CD4-positive, alpha-beta memory T cell (primary cell): ENCODE results near the gene PLET1. TPM values are rescaled to one million over a fixed set of nuclear protein-coding genes. Genes with fewer than 3 reads are reported as not detected.

Source experiments
- CTCF ChIA-PET: fragments of 350-600 bp; sonication (Branson Sonifier 250); formaldehyde crosslinking; loops from one replicate; lab custom pipeline; 2021; ENCODE audit warnings: inconsistent platforms; ENCODE audit not compliant: partially characterized antibody; lab: Charles Lee
- POLR2A ChIA-PET: fragments of 350-600 bp; sonication (Branson Sonifier 250); formaldehyde crosslinking; loops from one replicate; lab custom pipeline; 2021; ENCODE audit not compliant: partially characterized antibody; lab: Charles Lee
- DNase-seq, 5 donors: peaks; one replicate each; pipeline versions ENCODE4 v3.0.0 to v3.0.0-alpha.2; 2020 to 2022; ENCODE audit warnings: mixed read lengths in 1 of 5
- H3K27ac ChIP-seq: one replicate; pipeline ENCODE4 v1.7.0; 2013; ENCODE audit warnings: low read depth, low read length
- H3K27me3 ChIP-seq: 2 replicates; pipeline ENCODE4 v1.7.0; 2013; ENCODE audit warnings: mild to moderate bottlenecking, low read length, moderate library complexity; ENCODE audit not compliant: insufficient read depth
- H3K36me3 ChIP-seq: 2 replicates; pipeline ENCODE4 v1.7.0; 2013; ENCODE audit warnings: mild to moderate bottlenecking, low read length, moderate library complexity; ENCODE audit not compliant: insufficient read depth
- H3K4me1 ChIP-seq: 2 replicates; pipeline ENCODE4 v1.7.0; 2013; ENCODE audit warnings: mild to moderate bottlenecking, low read length, moderate library complexity; ENCODE audit not compliant: insufficient read depth
- H3K4me3 ChIP-seq, 2 donors: one replicate each; pipeline ENCODE4 v1.7.0; 2013; ENCODE audit warnings: low read length in 2 of 2, mild to moderate bottlenecking in 1 of 2
- H3K9me3 ChIP-seq, 2 donors: one replicate each; pipeline ENCODE4 v1.7.0; 2013; ENCODE audit warnings: low read length in 2 of 2, control low read depth in 1 of 2; ENCODE audit not compliant: control insufficient read depth in 1 of 2
- H3K27ac Mint-ChIP-seq, 7 donors: one replicate each; pipeline ENCODE4 v1.8.0; 2020 to 2021; ENCODE audit warnings: mixed read lengths in 7 of 7, mild to moderate bottlenecking in 6 of 7, inconsistent platforms in 3 of 7, moderate library complexity in 3 of 7
- H3K27me3 Mint-ChIP-seq, 2 donors: one replicate each; pipeline ENCODE4 v1.8.0; 2020 to 2021; ENCODE audit warnings: mixed read lengths in 2 of 2
- H3K36me3 Mint-ChIP-seq, 2 donors: one replicate each; pipeline ENCODE4 v1.8.0; 2020 to 2021; ENCODE audit warnings: mixed read lengths in 2 of 2, inconsistent platforms in 1 of 2, mild to moderate bottlenecking in 1 of 2
- H3K4me1 Mint-ChIP-seq, 4 donors: one replicate each; pipeline ENCODE4 v1.8.0; 2020 to 2021; ENCODE audit warnings: mixed read lengths in 4 of 4, mild to moderate bottlenecking in 1 of 4
- H3K4me3 Mint-ChIP-seq, 8 donors: one replicate each; pipeline ENCODE4 v1.8.0; 2020 to 2021; ENCODE audit warnings: mixed read lengths in 8 of 8, mild to moderate bottlenecking in 7 of 8, moderate library complexity in 6 of 8, inconsistent platforms in 3 of 8
- H3K9me3 Mint-ChIP-seq, 8 donors: one replicate each; pipeline ENCODE4 v1.8.0; 2020 to 2021; ENCODE audit warnings: mixed read lengths in 8 of 8, mild to moderate bottlenecking in 5 of 8, inconsistent platforms in 3 of 8, moderate library complexity in 1 of 8
- intact Hi-C: fragments of 100-400 bp; cut with micrococcal nuclease; formaldehyde crosslinking; loops from one replicate; pipeline ENCODE4 v1.15.1; 2023
- polyA plus RNA-seq, 2 donors: library from polyadenylated mRNA; unstranded; fragments of 300-500 nt; fragmentation: Illumina TruSeq; gene quantifications; one replicate each; pipeline ENCODE4 v1.2.3, GENCODE V29; 2021
- total RNA-seq, 2 experiments: library from RNA; stranded (reverse); gene quantifications; one replicate each; pipeline ENCODE4 v1.2.3, GENCODE V29; 2021

Gene PLET1
- total and polyA plus RNA-seq, 4 experiments from 2014 or later: not detected

GRCh38 chr11:112226062-112226830, 34.4 kb downstream of the PLET1 start, which contains the start of gene PTS:
Gene PTS, plus strand, starts transcription at chr11:112226428. Its CDS starts 16 bp downstream, at chr11:112226444.
- Histone ChIP-seq H3K27me3 (no peaks in the 10 kb centered on the region), H3K9me3 (no peaks in the 10 kb centered on the region), H3K36me3 (peaks cover 13% of the 10 kb centered on the region), H3K4me1 (peaks cover 15% of the 10 kb centered on the region), H3K27ac (peak within 1 kb of the TSS; percentile 98), H3K4me3 (peak within 1 kb of the TSS; percentile 98 to 100)
- DNase-seq: peak; percentile 81 to 91 (median 88)
- peaks cover 19 to 32% (median 22%) of the 10 kb centered on the region in 4 donors for H3K4me1 Mint-ChIP-seq
- ChIA-PET POLR2A (interaction anchor here (0.5 to 2.4 kb wide), 9 partner anchors 15 to 1088 kb away, joined by 3 to 16 read pairs (median 4); partner anchors contain the start of genes ALG9 and TTC12), CTCF (interaction anchor here (21.5 kb wide), 1 partner anchor 54 kb away, joined by 452 read pairs; no protein-coding TSS in a partner anchor)
- peaks cover 20 to 39% of the 10 kb centered on the region in 2 donors for H3K36me3 Mint-ChIP-seq
- H3K27ac Mint-ChIP-seq: peak within 1 kb of the TSS; percentile 96 to 99 (median 99)
- peak within 1 kb of the TSS; percentile 92 to 96 (median 94) for H3K4me3 Mint-ChIP-seq
- H3K27me3 Mint-ChIP-seq: no peaks in the 10 kb centered on the region
- intact Hi-C loops: loop anchor here (1.0 to 5.0 kb wide), 4 partner anchors 299 to 1547 kb away; partner anchors contain the start of genes CFAP68, FDXACB1, TTC12 and ZW10
- no peaks in the 10 kb centered on the region for H3K9me3 Mint-ChIP-seq

DNA sequence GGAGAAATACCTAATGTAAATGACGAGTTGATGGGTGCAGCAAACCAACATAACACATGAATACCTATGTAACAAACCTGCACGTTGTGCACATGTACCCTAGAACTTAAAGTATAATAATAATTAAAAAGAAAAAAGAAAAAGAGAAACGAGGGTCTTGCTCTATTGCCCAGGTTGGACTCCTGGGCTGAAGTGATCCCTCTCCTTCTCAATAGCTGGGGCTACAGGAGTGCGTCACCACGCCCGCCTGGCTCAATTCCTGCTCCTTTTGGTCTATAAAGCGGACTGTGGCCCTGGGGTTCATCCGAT, 35.0 kb downstream of the PLET1 start:
- peaks cover 16 to 36% of the 10 kb centered on the region in 2 donors for H3K36me3 Mint-ChIP-seq
- H3K4me3 Mint-ChIP-seq: peak overlapping the region; percentile 92 to 96 (median 94)
- Histone ChIP-seq H3K9me3 (no peaks in the 10 kb centered on the region), H3K36me3 (peaks cover 13% of the 10 kb centered on the region), H3K27ac (peak overlapping the region; percentile 98), H3K27me3 (no peaks in the 10 kb centered on the region), H3K4me3 (peak overlapping the region; percentile 98 to 100), H3K4me1 (peaks cover 15% of the 10 kb centered on the region)
- POLR2A ChIA-PET: interaction anchor here (1.3 to 2.4 kb wide), 3 partner anchors 54 to 355 kb away, joined by 4 to 16 read pairs (median 4); partner anchors contain the start of gene ALG9
- intact Hi-C loops: loop anchor here (1.0 to 5.0 kb wide), 4 partner anchors 298 to 1547 kb away; partner anchors contain the start of genes CFAP68, FDXACB1, TTC12 and ZW10
- H3K27me3 Mint-ChIP-seq: no peaks in the 10 kb centered on the region
- H3K4me1 Mint-ChIP-seq: peaks cover 19 to 32% (median 20%) of the 10 kb centered on the region in 4 donors
- H3K9me3 Mint-ChIP-seq: no peaks in the 10 kb centered on the region
- DNase-seq: no peak
- CTCF ChIA-PET: interaction anchor here (21.5 kb wide), 1 partner anchor 55 kb away, joined by 452 read pairs; no protein-coding TSS in a partner anchor
- peak overlapping the region; percentile 96 to 99 (median 99) for H3K27ac Mint-ChIP-seq

GRCh38 chr11:112223754-112224532, 36.7 kb downstream of the PLET1 start:
- no peaks in the 10 kb centered on the region for H3K36me3 ChIP-seq
- H3K27ac ChIP-seq: no peak overlapping the region
- peak overlapping the region in 2 of 7 donors; percentile 7 to 96 for H3K27ac Mint-ChIP-seq
- H3K9me3 Mint-ChIP-seq: no peaks in the 10 kb centered on the region
- no peaks in the 10 kb centered on the region for H3K27me3 ChIP-seq
- ChIA-PET CTCF (interaction anchor here (21.5 kb wide), 1 partner anchor 56 kb away, joined by 452 read pairs; no protein-coding TSS in a partner anchor), POLR2A (no interaction called here)
- no peak overlapping the region for H3K4me3 ChIP-seq
- peaks cover 8 to 20% of the 10 kb centered on the region in 2 donors for H3K36me3 Mint-ChIP-seq
- intact Hi-C loops: no loop called here
- H3K27me3 Mint-ChIP-seq: no peaks in the 10 kb centered on the region
- DNase-seq: no peak
- no peaks in the 10 kb centered on the region for H3K9me3 ChIP-seq
- H3K4me3 Mint-ChIP-seq: peak overlapping the region in 3 of 8 donors; percentile 9 to 75 (median 64)
- peaks cover 15% of the 10 kb centered on the region for H3K4me1 ChIP-seq
- H3K4me1 Mint-ChIP-seq: peaks cover 21 to 32% (median 24%) of the 10 kb centered on the region in 4 donors

DNA sequence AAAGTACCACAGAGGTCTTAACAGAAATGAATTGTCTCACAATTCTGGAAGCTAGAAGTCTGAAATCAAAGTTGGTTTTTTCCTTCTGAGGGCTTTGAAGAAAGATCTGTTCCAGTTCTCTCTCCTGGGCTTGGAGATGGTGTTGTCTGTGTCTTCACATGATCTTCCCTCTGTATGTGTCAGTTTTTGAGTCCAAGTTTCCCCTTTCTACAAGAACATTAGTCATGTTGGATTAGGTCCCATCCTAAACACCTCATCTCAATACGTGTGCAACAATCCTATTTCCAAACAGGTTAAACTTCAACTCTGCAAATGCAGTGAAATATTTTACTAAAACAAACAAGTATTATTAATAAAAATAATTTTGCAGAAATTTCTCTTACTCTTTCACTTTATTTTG, 37.5 kb downstream of the PLET1 start:
- no peaks in the 10 kb centered on the region for H3K9me3 ChIP-seq
- H3K27me3 ChIP-seq: no peaks in the 10 kb centered on the region
- peaks cover under 1 to 12% of the 10 kb centered on the region in 2 donors for H3K36me3 Mint-ChIP-seq
- no peak overlapping the region for H3K27ac ChIP-seq
- peaks cover 17 to 29% (median 20%) of the 10 kb centered on the region in 4 donors for H3K4me1 Mint-ChIP-seq
- intact Hi-C loops: no loop called here
- no peaks in the 10 kb centered on the region for H3K27me3 Mint-ChIP-seq
- POLR2A ChIA-PET: interaction anchor here (1.1 kb wide), 1 partner anchor 1091 kb away, joined by 3 read pairs; no protein-coding TSS in a partner anchor
- H3K4me1 ChIP-seq: peaks cover 14% of the 10 kb centered on the region
- CTCF ChIA-PET: interaction anchor here (1.0 to 21.5 kb wide), 4 partner anchors 57 to 1066 kb away, joined by 3 to 452 read pairs (median 5); no protein-coding TSS in a partner anchor
- H3K36me3 ChIP-seq: no peaks in the 10 kb centered on the region
- no peaks in the 10 kb centered on the region for H3K9me3 Mint-ChIP-seq
- peak overlapping the region in 1 of 7 donors; percentile 60 for H3K27ac Mint-ChIP-seq
- no peak overlapping the region for H3K4me3 ChIP-seq
- no peak for DNase-seq
- no peak overlapping the region for H3K4me3 Mint-ChIP-seq

GRCh38 chr11:112222303-112222702, 38.4 kb downstream of the PLET1 start:
- H3K4me1 ChIP-seq: peaks cover 6% of the 10 kb centered on the region
- H3K4me3 ChIP-seq: no peak overlapping the region
- no peak overlapping the region for H3K4me3 Mint-ChIP-seq
- ChIA-PET POLR2A (interaction anchor here (1.1 kb wide), 1 partner anchor 1092 kb away, joined by 3 read pairs; no protein-coding TSS in a partner anchor), CTCF (interaction anchor here (0.5 to 21.5 kb wide), 9 partner anchors 9 to 1574 kb away, joined by 3 to 452 read pairs (median 4); no protein-coding TSS in a partner anchor)
- peaks cover 0 to 8% of the 10 kb centered on the region in 2 donors for H3K36me3 Mint-ChIP-seq
- H3K9me3 ChIP-seq: no peaks in the 10 kb centered on the region
- intact Hi-C loops: no loop called here
- no peaks in the 10 kb centered on the region for H3K9me3 Mint-ChIP-seq
- no peaks in the 10 kb centered on the region for H3K27me3 ChIP-seq
- no peak for DNase-seq
- peaks cover 11 to 20% (median 14%) of the 10 kb centered on the region in 4 donors for H3K4me1 Mint-ChIP-seq
- H3K36me3 ChIP-seq: no peaks in the 10 kb centered on the region
- H3K27me3 Mint-ChIP-seq: no peaks in the 10 kb centered on the region
- no peak overlapping the region for H3K27ac Mint-ChIP-seq
- no peak overlapping the region for H3K27ac ChIP-seq

GRCh38 chr11:112221274-112221835, 39.3 kb downstream of the PLET1 start:
- Mint-ChIP-seq H3K9me3 (no peaks in the 10 kb centered on the region), H3K4me1 (peaks cover 4 to 11% (median 7%) of the 10 kb centered on the region in 4 donors), H3K27ac (no peak overlapping the region), H3K4me3 (no peak overlapping the region), H3K36me3 (peaks cover 0 to 3% of the 10 kb centered on the region in 2 donors), H3K27me3 (no peaks in the 10 kb centered on the region)
- intact Hi-C loops: no loop called here
- POLR2A ChIA-PET: no interaction called here
- no peaks in the 10 kb centered on the region for H3K36me3 ChIP-seq
- no peak overlapping the region for H3K4me3 ChIP-seq
- no peaks in the 10 kb centered on the region for H3K9me3 ChIP-seq
- no peaks in the 10 kb centered on the region for H3K27me3 ChIP-seq
- no peak overlapping the region for H3K27ac ChIP-seq
- no peak for DNase-seq
- no peaks in the 10 kb centered on the region for H3K4me1 ChIP-seq
- CTCF ChIA-PET: interaction anchor here (0.7 to 21.5 kb wide), 11 partner anchors 10 to 1575 kb away, joined by 3 to 452 read pairs (median 4); no protein-coding TSS in a partner anchor
